Measurements from ENCODE around the gene TSSC4. TPM values are rescaled to one million over a fixed set of nuclear protein-coding genes. Genes with fewer than 3 reads are reported as not detected.

TSSC4 gene
- total RNA-seq, 6 experiments from 2014 or later, result 47.4 to 74.7 (median 62.8) TPM

- DNase-seq, result no peak
- no peaks in the 10 kb centered on the region for H3K9me3 Mint-ChIP-seq
- no peak overlapping the region for H3K27ac Mint-ChIP-seq
- H3K36me3 Mint-ChIP-seq (ENCODE audit: low read depth), result no peaks in the 10 kb centered on the region; the same call in 1 of the 2 replicates
- peaks cover 17% of the 10 kb centered on the region for H3K4me1 Mint-ChIP-seq (ENCODE audit: low read depth)
- TF ChIP-seq CTCF (IDR thresholded peaks at IDR 0.05), result no peak
- peaks cover 14% of the 10 kb centered on the region for H3K27me3 Mint-ChIP-seq (ENCODE audit: insufficient read depth)
- H3K4me3 Mint-ChIP-seq, result no peak overlapping the region
Observed at GRCh38 chr11:2358754-2359442, 41.7 kb upstream of the TSSC4 start.

GRCh38 chr11:2359557-2359956 is 41.0 kb upstream of the TSSC4 start:
- no peak overlapping the region for H3K4me3 Mint-ChIP-seq
- peaks cover 15% of the 10 kb centered on the region for H3K27me3 Mint-ChIP-seq (ENCODE audit: insufficient read depth)
- no peak overlapping the region for H3K27ac Mint-ChIP-seq
- H3K9me3 Mint-ChIP-seq, result no peaks in the 10 kb centered on the region
- H3K4me1 Mint-ChIP-seq (ENCODE audit: low read depth), result peaks cover 17% of the 10 kb centered on the region
- no peak for TF ChIP-seq CTCF (IDR thresholded peaks at IDR 0.05)
- no peaks in the 10 kb centered on the region for H3K36me3 Mint-ChIP-seq (ENCODE audit: low read depth)
- DNase-seq, result no peak

- Mint-ChIP-seq H3K27ac (no peak overlapping the region), H3K27me3 (ENCODE audit: insufficient read depth) (peaks cover 15% of the 10 kb centered on the region), H3K4me1 (ENCODE audit: low read depth) (peaks cover 11% of the 10 kb centered on the region), H3K9me3 (no peaks in the 10 kb centered on the region), H3K36me3 (ENCODE audit: low read depth) (no peaks in the 10 kb centered on the region), H3K4me3 (no peak overlapping the region)
- TF ChIP-seq CTCF (IDR thresholded peaks at IDR 0.05), result no peak
- no peak for DNase-seq
Observed at GRCh38 chr11:2360081-2360642, 40.4 kb upstream of the TSSC4 start.

- H3K27ac Mint-ChIP-seq, result no peak overlapping the region
- H3K27me3 Mint-ChIP-seq (ENCODE audit: insufficient read depth), result peaks cover 18% of the 10 kb centered on the region
- H3K9me3 Mint-ChIP-seq, result no peaks in the 10 kb centered on the region
- H3K4me3 Mint-ChIP-seq, result no peak overlapping the region
- no peak for TF ChIP-seq CTCF (IDR thresholded peaks at IDR 0.05)
- H3K4me1 Mint-ChIP-seq (ENCODE audit: low read depth), result no peaks in the 10 kb centered on the region; the same call in 1 of the 2 replicates
- no peak for DNase-seq
- H3K36me3 Mint-ChIP-seq (ENCODE audit: low read depth), result no peaks in the 10 kb centered on the region
Observed at GRCh38 chr11:2361565-2361964, 39.0 kb upstream of the TSSC4 start.

GRCh38 chr11:2362414-2362813 is 38.1 kb upstream of the TSSC4 start:
- Mint-ChIP-seq H3K4me3 (no peak overlapping the region), H3K4me1 (ENCODE audit: low read depth) (no peaks in the 10 kb centered on the region), H3K9me3 (no peaks in the 10 kb centered on the region)

More at GRCh38 chr11:2362414-2362813, 38.1 kb upstream of the TSSC4 start:
- no peak for DNase-seq
- Mint-ChIP-seq H3K36me3 (ENCODE audit: low read depth) (no peaks in the 10 kb centered on the region), H3K27me3 (ENCODE audit: insufficient read depth) (peaks cover 19% of the 10 kb centered on the region), H3K27ac (no peak overlapping the region)
- no peak for TF ChIP-seq CTCF (IDR thresholded peaks at IDR 0.05)
